Vagina (tissue), 2 donors: Measurements from ENCODE around the gene TMPRSS2.

Source experiments
- CTCF ChIP-seq, 3 experiments: fragments of 450-650 bp in 2 of 3; fragments of 200-600 bp in 1 of 3; sonication (generic) in 1 of 3; IDR thresholded peaks; one replicate each; pipeline ENCODE4 v1.5.1; 2017 to 2019; ENCODE audit warnings: antibody characterized with exemption in 3 of 3, mild to moderate bottlenecking in 2 of 3, moderate library complexity in 2 of 3
- POLR2AphosphoS5 ChIP-seq, 2 donors: sonication (generic); formaldehyde crosslinking; IDR thresholded peaks; one replicate each; pipeline ENCODE4 v1.9.0; 2017; ENCODE audit warnings: antibody characterized with exemption in 2 of 2, mild to moderate bottlenecking in 2 of 2, low read depth in 1 of 2; ENCODE audit not compliant: insufficient read depth in 1 of 2

GRCh38 chr21:41453198-41453597, 54.8 kb downstream of the TMPRSS2 start:
- no peak for TF ChIP-seq POLR2AphosphoS5 (IDR thresholded peaks at IDR 0.05; ENCODE audit: insufficient read depth in 1 of 2, low read depth in 1 of 2)
- no peak for TF ChIP-seq CTCF (IDR thresholded peaks at IDR 0.05)
